Testis (tissue), 2 donors: ENCODE measurements around the gene SPDYE6.

Experiments
- CTCF ChIP-seq, 3 experiments: fragments of 450-650 bp in 2 of 3; fragments of 200-600 bp in 1 of 3; sonication (generic) in 1 of 3; IDR thresholded peaks; one replicate each; pipeline ENCODE4 v1.5.1; 2016 to 2019; ENCODE audit warnings: antibody characterized with exemption in 3 of 3, mild to moderate bottlenecking in 2 of 3, moderate library complexity in 1 of 3
- POLR2A ChIP-seq: fragments of 450-650 bp; IDR thresholded peaks from one replicate; pipeline ENCODE4 v1.6.1; 2017; ENCODE audit warnings: antibody characterized with exemption, mild to moderate bottlenecking, moderate library complexity

DNA sequence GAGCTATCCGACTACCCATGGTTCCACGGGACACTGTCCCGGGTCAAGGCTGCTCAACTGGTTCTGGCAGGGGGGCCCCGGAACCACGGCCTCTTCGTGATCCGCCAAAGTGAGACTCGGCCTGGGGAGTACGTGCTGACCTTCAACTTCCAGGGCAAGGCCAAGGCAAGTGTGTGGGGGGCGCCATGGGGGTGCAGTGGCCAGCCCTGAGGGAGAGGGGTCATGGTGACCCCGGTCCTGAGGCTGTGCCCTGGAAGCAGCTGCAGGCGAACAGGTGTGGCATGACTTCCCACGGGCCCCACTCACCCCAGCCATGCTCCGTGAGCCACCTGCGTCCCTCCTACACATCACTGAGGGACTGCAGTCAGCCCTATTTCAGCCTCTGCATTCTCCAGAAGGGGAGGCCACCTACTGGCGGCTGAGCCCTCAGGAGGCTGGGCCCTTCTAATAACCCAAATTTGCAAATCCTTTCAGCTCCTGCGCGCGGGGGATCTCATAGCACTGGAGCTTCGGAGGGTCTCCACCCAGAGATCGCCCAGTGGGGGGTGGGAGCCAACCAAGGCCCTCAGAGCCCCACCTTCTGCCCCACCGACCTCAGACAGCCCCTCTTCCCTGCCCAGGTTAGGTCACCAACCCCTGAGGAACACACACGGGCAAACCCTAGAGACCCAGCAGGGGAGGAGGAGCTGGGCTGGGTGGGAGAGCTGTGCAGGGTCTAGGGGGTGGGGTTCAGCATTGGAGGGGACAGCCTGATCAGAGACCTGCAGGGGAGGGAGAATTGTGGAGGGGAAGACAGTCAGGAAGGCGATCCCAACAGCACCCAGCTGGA is 38.8 kb downstream of the SPDYE6 start:
- TF ChIP-seq CTCF (IDR thresholded peaks at IDR 0.05): no peak
- TF ChIP-seq POLR2A: no peak
